Mesodermal cell (in vitro differentiated cells): Measurements from ENCODE around the gene VRK3.
"Not testable (repeated sequence)": the region's sequence is repeated elsewhere in the genome, so short reads cannot be mapped to it uniquely, and the experiment has no call there.

Source experiments
- H3K27ac ChIP-seq: 2 replicates; pipeline ENCODE4 v1.7.0; 2013; ENCODE audit warnings: mild to moderate bottlenecking, low read depth, low read length, moderate library complexity; ENCODE audit not compliant: severe bottlenecking
- H3K36me3 ChIP-seq: 2 replicates; pipeline ENCODE4 v1.7.1; 2013; ENCODE audit warnings: mild to moderate bottlenecking, low read length, moderate library complexity; ENCODE audit not compliant: control insufficient read depth, insufficient read depth
- H3K4me1 ChIP-seq: one replicate; pipeline ENCODE4 v1.7.1; 2013; ENCODE audit warnings: mild to moderate bottlenecking, low read length; ENCODE audit not compliant: insufficient read depth, control insufficient read depth, poor library complexity, severe bottlenecking
- H3K4me3 ChIP-seq: 2 replicates; pipeline ENCODE4 v1.7.0; 2013; ENCODE audit warnings: low read length, control low read depth, mild to moderate bottlenecking; ENCODE audit not compliant: insufficient read depth, poor library complexity, severe bottlenecking; ENCODE audit errors: extremely low read depth
- H3K9me3 ChIP-seq: 2 replicates; pipeline ENCODE4 v1.7.1; 2013; ENCODE audit warnings: mild to moderate bottlenecking, low read length, moderate library complexity; ENCODE audit not compliant: control insufficient read depth
- WGBS, 2 experiments: methylation state at CpG; one replicate each; pipeline ENCODE4 v1.1.5; 2013; ENCODE audit warnings: missing lambda C conversion rate in 2 of 2; ENCODE audit not compliant: insufficient coverage in 2 of 2; 5-methylcytosine and 5-hydroxymethylcytosine counted together

The VRK3 gene

GRCh38 chr19:49946415-49946814 lies 78.8 kb downstream of the VRK3 start:
- H3K4me3 ChIP-seq = no peak overlapping the region
- H3K4me1 ChIP-seq = no peaks in the 10 kb centered on the region
- no peaks in the 10 kb centered on the region for H3K36me3 ChIP-seq
- H3K9me3 ChIP-seq = no peaks in the 10 kb centered on the region
- 78 to 82% methylated on average over 8 of the region's 8 CpGs for WGBS, 2 experiments
- no peak overlapping the region for H3K27ac ChIP-seq

GRCh38 chr19:49944567-49944966 lies 80.6 kb downstream of the VRK3 start:
- not testable (repeated sequence) for H3K4me3 ChIP-seq, H3K36me3 ChIP-seq, H3K4me1 ChIP-seq, H3K27ac ChIP-seq, H3K9me3 ChIP-seq
- 63% methylated on average over 1 of the region's 5 CpGs; no CpG with 5 or more reads in 1 of the 2 experiments for WGBS, 2 experiments

GRCh38 chr19:49940482-49940791 lies 84.7 kb downstream of the VRK3 start:
- Histone ChIP-seq H3K9me3 (no peaks in the 10 kb centered on the region), H3K4me3 (no peak overlapping the region), H3K4me1 (no peaks in the 10 kb centered on the region), H3K36me3 (no peaks in the 10 kb centered on the region), H3K27ac (no peak overlapping the region)
- WGBS, 2 experiments = 92 to 100% methylated on average over 2 to 5 of the region's 5 CpGs

GRCh38 chr19:49939721-49940481 lies 85.3 kb downstream of the VRK3 start:
- Histone ChIP-seq H3K4me3 (no peak overlapping the region), H3K27ac (no peak overlapping the region), H3K9me3 (no peaks in the 10 kb centered on the region), H3K4me1 (no peaks in the 10 kb centered on the region), H3K36me3 (no peaks in the 10 kb centered on the region)
- 83 to 86% methylated on average over 7 of the region's 7 CpGs for WGBS, 2 experiments

- 80 to 84% methylated on average over 2 to 4 of the region's 4 CpGs for WGBS, 2 experiments
- Histone ChIP-seq H3K27ac (no peak overlapping the region), H3K9me3 (no peaks in the 10 kb centered on the region), H3K4me1 (no peaks in the 10 kb centered on the region), H3K4me3 (no peak overlapping the region), H3K36me3 (no peaks in the 10 kb centered on the region)
Measured at GRCh38 chr19:49938662-49939061, 86.5 kb downstream of the VRK3 start.

- H3K36me3 ChIP-seq = no peaks in the 10 kb centered on the region
- no peaks in the 10 kb centered on the region for H3K9me3 ChIP-seq
- H3K4me3 ChIP-seq = no peak overlapping the region
- 27% methylated on average over 33 to 35 of the region's 35 CpGs for WGBS, 2 experiments
- no peaks in the 10 kb centered on the region for H3K4me1 ChIP-seq
- H3K27ac ChIP-seq = no peak overlapping the region
Measured at GRCh38 chr19:49937750-49938381, 87.3 kb downstream of the VRK3 start.

- no peaks in the 10 kb centered on the region for H3K9me3 ChIP-seq
- no peak overlapping the region for H3K27ac ChIP-seq
- H3K36me3 ChIP-seq = no peaks in the 10 kb centered on the region
- H3K4me3 ChIP-seq = no peak overlapping the region
- no peaks in the 10 kb centered on the region for H3K4me1 ChIP-seq
- WGBS, 2 experiments = 81 to 89% methylated on average over 3 to 4 of the region's 5 CpGs
Measured at GRCh38 chr19:49936549-49936948, 88.6 kb downstream of the VRK3 start.

- no peak overlapping the region for H3K4me3 ChIP-seq
- H3K36me3 ChIP-seq = peaks cover 5% of the 10 kb centered on the region
- no peaks in the 10 kb centered on the region for H3K4me1 ChIP-seq
- H3K27ac ChIP-seq = no peak overlapping the region
- no peaks in the 10 kb centered on the region for H3K9me3 ChIP-seq
- WGBS, 2 experiments = 85 to 88% methylated on average over 7 to 8 of the region's 8 CpGs
Measured at GRCh38 chr19:49933643-49934042, 91.5 kb downstream of the VRK3 start.

GRCh38 chr19:49932731-49933131 lies 92.4 kb downstream of the VRK3 start:
- Histone ChIP-seq H3K4me3 (no peak overlapping the region), H3K4me1 (peaks cover 4% of the 10 kb centered on the region), H3K27ac (no peak overlapping the region), H3K36me3 (peaks cover 9% of the 10 kb centered on the region), H3K9me3 (no peaks in the 10 kb centered on the region)
- 95 to 100% methylated on average over 12 to 17 of the region's 25 CpGs for WGBS, 2 experiments

GRCh38 chr19:49932041-49932451 lies 93.1 kb downstream of the VRK3 start:
- H3K4me3 ChIP-seq = no peak overlapping the region
- no peak overlapping the region for H3K27ac ChIP-seq
- H3K4me1 ChIP-seq = peaks cover 9% of the 10 kb centered on the region
- H3K9me3 ChIP-seq = no peaks in the 10 kb centered on the region
- 94 to 100% methylated on average over 3 to 5 of the region's 5 CpGs for WGBS, 2 experiments
- peaks cover 16% of the 10 kb centered on the region for H3K36me3 ChIP-seq
